Right lobe of liver (tissue), 6 donors: ENCODE data around the gene CDK2AP2. TPM values are rescaled to one million over a fixed set of nuclear protein-coding genes. Genes with fewer than 3 reads are reported as not detected.
A peak's percentile ranks its signal among the peaks of the same experiment; 100 is the strongest.

ENCODE experiments used
- ATAC-seq, 4 donors: fragments of 200-7000 bp; cut with Tn5 transposase; one replicate each; pipeline ENCODE4 v1.9.1; 2020; ENCODE audit warnings: mild to moderate bottlenecking in 4 of 4, moderate library complexity in 4 of 4
- DNase-seq, 3 donors: peaks; one replicate each; pipeline ENCODE4 v3.0.0-alpha.2; 2020
- H3K27ac ChIP-seq, 3 donors: fragments of 200-600 bp; one replicate each; pipeline ENCODE4 v1.8.0; 2022
- H3K27me3 ChIP-seq, 2 donors: fragments of 200-600 bp; one replicate each; pipeline ENCODE4 v1.8.0; 2022
- H3K36me3 ChIP-seq, 4 donors: fragments of 200-600 bp; sonication (generic) in 1 of 4; one replicate each; pipeline versions ENCODE4 v1.5.1 to v1.8.0; 2017 to 2022; ENCODE audit warnings: control low read depth in 1 of 4
- H3K4me1 ChIP-seq, 4 donors: fragments of 200-600 bp; sonication (generic) in 1 of 4; one replicate each; pipeline versions ENCODE4 v1.5.1 to v1.8.0; 2017 to 2022; ENCODE audit warnings: control low read depth in 1 of 4
- H3K4me3 ChIP-seq, 3 donors: fragments of 200-600 bp; one replicate each; pipeline ENCODE4 v1.8.0; 2022
- H3K9me3 ChIP-seq, 4 donors: fragments of 200-600 bp; sonication (generic) in 1 of 4; one replicate each; pipeline versions ENCODE4 v1.5.1 to v1.8.0; 2017 to 2022; ENCODE audit warnings: control low read depth in 1 of 4
- CTCF ChIP-seq, 4 donors: fragments of 200-600 bp in 3 of 4; fragments of 450-650 bp in 1 of 4; IDR thresholded peaks; one replicate each; pipeline versions ENCODE4 v1.5.1 to v1.8.0; 2016 to 2022; ENCODE audit warnings: antibody characterized with exemption in 4 of 4, mild to moderate bottlenecking in 2 of 4
- POLR2A ChIP-seq: fragments of 450-650 bp; IDR thresholded peaks from one replicate; pipeline ENCODE4 v1.6.1; 2017; ENCODE audit warnings: antibody characterized with exemption, mild to moderate bottlenecking
- WGBS: methylation state at CpG from one replicate; pipeline ENCODE4 v1.1.6; 2018; ENCODE audit warnings: low coverage, low lambda C conversion rate; ENCODE audit not compliant: insufficient coverage; ENCODE audit errors: missing lambda C conversion rate; 5-methylcytosine and 5-hydroxymethylcytosine counted together
- intact Hi-C, 2 donors: fragments of 100-400 bp; cut with DNase I; formaldehyde crosslinking; loops; one replicate each; pipeline versions ENCODE4 v1.11.2 to v1.14.1; 2022
- total RNA-seq, 6 experiments: library from RNA; depleted of rRNA in 2 of 6; stranded (reverse); fragments of >200 nt in 2 of 6; fragmentation: NEBNext Ultra II Directional in 3 of 6; extraction: Animal tissue kit (Norgen Biotek cat#: 25700) in 3 of 6; gene quantifications; one replicate each; pipeline versions ENCODE4 v1.1.0 to v1.2.4, GENCODE V29; 2016 to 2023
- donor health status: DM: no; HTN: yes; CAD: no.
- donor health status: DM: no; HTN: no; CAD: no.
- donor health status: DM: no; HTN: no; CAD: no.
- donor health status: DM: no; HTN: yes; CAD: no.
- donor health status: DM: no; HTN: yes; CAD: no.

Gene CDK2AP2
- total RNA-seq, 6 experiments from 2014 or later = 45.2 to 74.9 (median 55.7) TPM

GRCh38 chr11:67503119-67504004, 4.6 kb downstream of the CDK2AP2 start:
- TF ChIP-seq POLR2A (no peak), CTCF (IDR thresholded peaks at IDR 0.05) (no peak)
- intact Hi-C loops = loop anchor here in 1 of 2 donors (10.0 kb wide), 1 partner anchor 109 kb away; the partner anchor contains the start of gene RAD9A
- Histone ChIP-seq H3K9me3 (no peaks in the 10 kb centered on the region), H3K27me3 (no peaks in the 10 kb centered on the region), H3K4me3 (no peak overlapping the region), H3K27ac (no peak overlapping the region), H3K4me1 (peaks cover 0 to 30% (median 8%) of the 10 kb centered on the region in 4 donors), H3K36me3 (no peaks in the 10 kb centered on the region)
- ATAC-seq (no peak), DNase-seq (peak in 1 of 3 donors; percentile 40)
- 80% methylated on average over 12 of the region's 19 CpGs for WGBS

GRCh38 chr11:67502328-67502979, 5.5 kb downstream of the CDK2AP2 start:
- DNase-seq (no peak), ATAC-seq (no peak)
- TF ChIP-seq POLR2A (no peak), CTCF (IDR thresholded peaks at IDR 0.05) (no peak)
- H3K9me3 ChIP-seq = no peaks in the 10 kb centered on the region
- H3K4me3 ChIP-seq = no peak overlapping the region
- 100% methylated on average over 2 of the region's 18 CpGs for WGBS
- H3K27me3 ChIP-seq = no peaks in the 10 kb centered on the region
- peaks cover 0 to 29% (median 8%) of the 10 kb centered on the region in 4 donors for H3K4me1 ChIP-seq
- H3K27ac ChIP-seq = no peak overlapping the region
- intact Hi-C loops = loop anchor here in 1 of 2 donors (10.0 kb wide), 1 partner anchor 108 kb away; the partner anchor contains the start of gene RAD9A
- H3K36me3 ChIP-seq = no peaks in the 10 kb centered on the region

- intact Hi-C loops = loop anchor here in 1 of 2 donors (10.0 kb wide), 1 partner anchor 107 kb away; the partner anchor contains the start of gene RAD9A
- H3K27me3 ChIP-seq = no peaks in the 10 kb centered on the region
- peaks cover 0 to 23% (median 6%) of the 10 kb centered on the region in 4 donors for H3K4me1 ChIP-seq
- WGBS = no CpG with 5 or more reads among the region's 18 CpGs
- H3K4me3 ChIP-seq = no peak overlapping the region
- DNase-seq (no peak), ATAC-seq (no peak)
- H3K36me3 ChIP-seq = no peaks in the 10 kb centered on the region
- no peak overlapping the region for H3K27ac ChIP-seq
- no peaks in the 10 kb centered on the region for H3K9me3 ChIP-seq
- TF ChIP-seq CTCF (IDR thresholded peaks at IDR 0.05) = no peak
- no peak for TF ChIP-seq POLR2A
Measured at GRCh38 chr11:67501854-67502253, 6.1 kb downstream of the CDK2AP2 start.

GRCh38 chr11:67500831-67501715, 6.9 kb downstream of the CDK2AP2 start:
- intact Hi-C loops = loop anchor here in 1 of 2 donors (10.0 kb wide), 1 partner anchor 106 kb away; the partner anchor contains the start of gene RAD9A
- 84% methylated on average over 7 of the region's 9 CpGs for WGBS
- TF ChIP-seq POLR2A (no peak), CTCF (IDR thresholded peaks at IDR 0.05) (no peak)

More at GRCh38 chr11:67500831-67501715, 6.9 kb downstream of the CDK2AP2 start:
- ATAC-seq (no peak), DNase-seq (peak in 1 of 3 donors; percentile 41)
- Histone ChIP-seq H3K36me3 (no peaks in the 10 kb centered on the region), H3K4me1 (peaks cover 0 to 15% (median 3%) of the 10 kb centered on the region in 4 donors), H3K27ac (no peak overlapping the region), H3K27me3 (no peaks in the 10 kb centered on the region), H3K9me3 (no peaks in the 10 kb centered on the region), H3K4me3 (no peak overlapping the region)
